ENCODE results near the gene ALKBH8. TPM values are rescaled to one million over a fixed set of nuclear protein-coding genes. Genes with fewer than 3 reads are reported as not detected.

The ALKBH8 gene
- polyA plus RNA-seq, 1 experiment = 7.3 TPM

- no peak overlapping the region for H3K4me3 ChIP-seq (ENCODE audit: low read depth, low read length)
- H3K27me3 ChIP-seq (ENCODE audit: control insufficient read depth, insufficient read depth, low read length) = no peaks in the 10 kb centered on the region
- no peak for DNase-seq (ENCODE audit: low read depth, low spot score)
- TF ChIP-seq CTCF (IDR thresholded peaks at IDR 0.05; ENCODE audit: low read depth, low read length) = no peak
- no peaks in the 10 kb centered on the region for H3K9me3 ChIP-seq (ENCODE audit: control insufficient read depth, insufficient read depth, low read length)
- ChIA-PET CTCF (interaction anchor here (0.7 to 5.8 kb wide), 7 partner anchors 11 to 447 kb away, joined by 3 to 133 read pairs (median 7); partner anchors contain the start of gene CUL5), POLR2A (no interaction called here)
- H3K27ac ChIP-seq (ENCODE audit: low read depth, low read length) = no peak overlapping the region
Measured at GRCh38 chr11:107561688-107562087, 3.8 kb downstream of the ALKBH8 start.

DNA sequence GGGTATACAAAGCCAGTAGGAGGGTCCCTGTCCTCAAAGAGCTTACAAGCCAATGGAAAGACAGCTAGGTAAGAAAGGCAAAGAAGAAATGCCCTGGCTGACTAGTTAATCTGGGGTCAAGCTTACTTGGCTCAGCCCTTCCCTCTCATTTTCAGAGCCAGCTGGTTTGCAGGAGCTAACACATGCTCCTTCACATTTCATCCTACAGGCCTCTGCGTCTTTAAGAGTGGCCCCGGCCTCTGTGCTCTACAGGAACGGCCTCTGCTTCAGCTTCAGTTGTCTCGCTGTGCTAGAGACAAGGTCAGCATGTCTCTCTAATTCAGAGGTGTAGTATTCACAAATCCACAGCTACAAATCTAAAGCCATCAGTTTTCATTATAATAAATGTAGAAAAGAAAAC lies 15.2 kb downstream of the ALKBH8 start:
- H3K4me3 ChIP-seq (ENCODE audit: low read depth, low read length) = no peak overlapping the region
- DNase-seq (ENCODE audit: low read depth, low spot score) = no peak
- ChIA-PET POLR2A (no interaction called here), CTCF (interaction anchor here (0.7 to 8.1 kb wide), 14 partner anchors 8 to 221 kb away, joined by 3 to 95 read pairs (median 4); partner anchors contain the start of gene ALKBH8)
- no peak overlapping the region for H3K27ac ChIP-seq (ENCODE audit: low read depth, low read length)
- no peak for TF ChIP-seq CTCF (IDR thresholded peaks at IDR 0.05; ENCODE audit: low read depth, low read length)
- no peaks in the 10 kb centered on the region for H3K9me3 ChIP-seq (ENCODE audit: control insufficient read depth, insufficient read depth, low read length)
- H3K27me3 ChIP-seq (ENCODE audit: control insufficient read depth, insufficient read depth, low read length) = no peaks in the 10 kb centered on the region

GRCh38 chr11:107549954-107550285 lies 15.6 kb downstream of the ALKBH8 start:
- ChIA-PET POLR2A (no interaction called here), CTCF (interaction anchor here (0.7 to 8.1 kb wide), 19 partner anchors 10 to 221 kb away, joined by 3 to 95 read pairs (median 5); partner anchors contain the start of gene ALKBH8)
- H3K9me3 ChIP-seq (ENCODE audit: control insufficient read depth, insufficient read depth, low read length) = no peaks in the 10 kb centered on the region
- no peaks in the 10 kb centered on the region for H3K27me3 ChIP-seq (ENCODE audit: control insufficient read depth, insufficient read depth, low read length)
- no peak overlapping the region for H3K4me3 ChIP-seq (ENCODE audit: low read depth, low read length)
- TF ChIP-seq CTCF (IDR thresholded peaks at IDR 0.05; ENCODE audit: low read depth, low read length) = no peak
- no peak for DNase-seq (ENCODE audit: low read depth, low spot score)
- H3K27ac ChIP-seq (ENCODE audit: low read depth, low read length) = no peak overlapping the region

DNA sequence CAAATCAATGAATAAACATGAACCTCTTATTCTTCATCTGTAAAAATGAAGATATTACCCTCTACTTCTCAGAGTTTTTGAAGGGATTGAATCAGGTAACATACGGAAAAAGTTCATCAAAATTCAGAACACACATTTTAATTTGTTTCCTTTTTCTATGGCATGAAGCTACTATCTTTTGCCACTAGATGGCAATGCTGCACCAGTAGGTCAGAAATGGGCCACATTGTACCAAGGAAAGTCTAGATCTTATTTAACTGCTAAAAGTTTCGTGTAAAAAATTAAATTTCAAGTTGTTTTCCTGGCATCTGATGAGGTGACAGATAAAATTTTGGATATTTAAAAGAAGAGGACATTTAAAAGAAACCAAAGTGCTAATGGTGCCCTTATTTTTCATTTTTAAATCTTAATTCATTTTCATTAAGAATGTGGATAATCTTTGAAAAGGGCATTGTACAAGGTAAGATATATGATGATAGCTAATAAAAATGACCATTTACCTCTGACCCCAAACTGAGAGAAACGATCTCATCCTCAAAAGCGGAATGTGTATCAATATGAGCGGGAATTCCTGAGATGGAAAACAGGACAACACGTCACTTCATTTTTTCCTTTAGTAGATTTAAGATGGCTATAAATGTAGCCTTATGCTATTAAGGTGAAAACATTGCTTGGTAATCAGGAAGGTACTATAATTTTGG lies 16.1 kb downstream of the ALKBH8 start:
- Histone ChIP-seq H3K27me3 (ENCODE audit: control insufficient read depth, insufficient read depth, low read length) (no peaks in the 10 kb centered on the region), H3K27ac (ENCODE audit: low read depth, low read length) (no peak overlapping the region), H3K4me3 (ENCODE audit: low read depth, low read length) (no peak overlapping the region), H3K9me3 (ENCODE audit: control insufficient read depth, insufficient read depth, low read length) (no peaks in the 10 kb centered on the region)
- ChIA-PET POLR2A (no interaction called here), CTCF (interaction anchor here (0.6 to 8.1 kb wide), 26 partner anchors 8 to 305 kb away, joined by 3 to 95 read pairs (median 4); partner anchors contain the start of gene ALKBH8)
- no peak for DNase-seq (ENCODE audit: low read depth, low spot score)
- peak; percentile 93 for TF ChIP-seq CTCF (IDR thresholded peaks at IDR 0.05; ENCODE audit: low read depth, low read length)

DNA sequence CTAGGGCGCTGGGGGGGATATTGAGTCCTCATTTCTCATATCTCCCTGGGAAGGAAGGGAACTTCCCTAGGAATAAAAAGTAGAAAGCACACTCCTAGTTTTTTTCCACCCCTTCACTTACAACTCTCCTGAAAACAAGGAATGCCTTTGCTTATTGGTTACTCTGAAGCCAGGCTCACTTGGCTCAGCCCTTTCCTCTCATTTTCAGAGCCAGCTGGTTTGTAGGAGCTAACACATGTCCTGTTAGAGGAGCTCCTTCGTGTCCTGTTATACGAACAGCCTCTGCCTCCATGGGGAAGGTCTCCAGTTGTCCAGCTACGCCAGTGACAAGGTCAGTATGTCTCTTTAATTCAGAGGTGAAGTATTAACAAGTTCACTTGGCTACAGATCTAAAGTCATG lies 17.6 kb downstream of the ALKBH8 start:
- Histone ChIP-seq H3K27me3 (ENCODE audit: control insufficient read depth, insufficient read depth, low read length) (no peaks in the 10 kb centered on the region), H3K9me3 (ENCODE audit: control insufficient read depth, insufficient read depth, low read length) (no peaks in the 10 kb centered on the region), H3K27ac (ENCODE audit: low read depth, low read length) (no peak overlapping the region), H3K4me3 (ENCODE audit: low read depth, low read length) (no peak overlapping the region)
- POLR2A ChIA-PET = no interaction called here
- CTCF ChIA-PET = interaction anchor here (0.7 to 8.1 kb wide), 8 partner anchors 8 to 1530 kb away, joined by 3 to 95 read pairs (median 14); no protein-coding TSS in a partner anchor
- TF ChIP-seq CTCF (IDR thresholded peaks at IDR 0.05; ENCODE audit: low read depth, low read length) = no peak
- DNase-seq (ENCODE audit: low read depth, low spot score) = no peak
